Umbilical cord (tissue), 2 donors: Measurements from ENCODE around the gene TUBG2. TPM values are rescaled to one million over a fixed set of nuclear protein-coding genes. Genes with fewer than 3 reads are reported as not detected.

Source experiments
- DNase-seq: peaks from one replicate; pipeline ENCODE4 v3.0.0-alpha.2; 2015; ENCODE audit warnings: low spot score
- total RNA-seq: library from RNA; depleted of rRNA; stranded (reverse); fragments of >200 nt; gene quantifications from one replicate; pipeline ENCODE4 v1.2.3, GENCODE V29; 2014; ENCODE audit warnings: low replicate concordance; ENCODE audit not compliant: insufficient read depth

Gene TUBG2
- total RNA-seq, 1 donor from 2014 or later = 21.4 TPM

- no peak for DNase-seq
These were observed 17.4 kb downstream of the TUBG2 start, which contains the start of gene PLEKHH3 for GRCh38 chr17:42676424-42677011. PLEKHH3 (minus strand) TSS chr17:42676994; CDS start chr17:42676563, 431 bp downstream.

GRCh38 chr17:42677012-42677857 is 18.2 kb downstream of the TUBG2 start:
- DNase-seq = peak; percentile 100

GRCh38 chr17:42677921-42678781 is 19.1 kb downstream of the TUBG2 start:
- DNase-seq = peak; percentile 93

GRCh38 chr17:42678951-42679491 is 19.9 kb downstream of the TUBG2 start:
- peak; percentile 77 for DNase-seq

GRCh38 chr17:42679492-42680330 is 20.6 kb downstream of the TUBG2 start:
- DNase-seq = peak; percentile 80

- DNase-seq = peak; percentile 70
These were observed 21.3 kb downstream of the TUBG2 start for GRCh38 chr17:42680331-42680808.

GRCh38 chr17:42681976-42682721 is 23.1 kb downstream of the TUBG2 start, which contains the start of gene CNTNAP1:
CNTNAP1 (plus strand) TSS chr17:42682531; CDS start chr17:42682830, 299 bp downstream.
- DNase-seq = peak; percentile 86

GRCh38 chr17:42682722-42683403 is 23.8 kb downstream of the TUBG2 start:
- DNase-seq = peak; percentile 84

- DNase-seq = peak; percentile 68
These were observed 24.4 kb downstream of the TUBG2 start for GRCh38 chr17:42683407-42684034.

GRCh38 chr17:42684929-42685556 is 26.0 kb downstream of the TUBG2 start:
- DNase-seq = no peak

GRCh38 chr17:42685831-42686230 is 26.7 kb downstream of the TUBG2 start:
- no peak for DNase-seq

GRCh38 chr17:42686520-42687128 is 27.5 kb downstream of the TUBG2 start:
- no peak for DNase-seq

GRCh38 chr17:42687707-42688320 is 28.7 kb downstream of the TUBG2 start:
- peak; percentile 82 for DNase-seq

- DNase-seq = no peak
These were observed 31.5 kb downstream of the TUBG2 start for GRCh38 chr17:42690596-42690995.

- DNase-seq = no peak
These were observed 32.0 kb downstream of the TUBG2 start for GRCh38 chr17:42691021-42691545.

- no peak for DNase-seq
These were observed 33.4 kb downstream of the TUBG2 start for GRCh38 chr17:42692489-42692888.

- DNase-seq = no peak
These were observed 35.4 kb downstream of the TUBG2 start for GRCh38 chr17:42694524-42694923.
